Upper lobe of left lung (tissue), 4 donors: ENCODE measurements around the gene SLC27A4.

Experiments used
- POLR2A ChIP-seq, 4 donors: fragments of 450-650 bp; IDR thresholded peaks; one replicate each; pipeline ENCODE4 v1.5.1; 2016 to 2017; ENCODE audit warnings: antibody characterized with exemption in 4 of 4, mild to moderate bottlenecking in 2 of 4
- TF ChIP-seq, protein P1 (sequence below), 6 experiments: fragments of 450-650 bp in 4 of 6; fragments of 200-600 bp in 2 of 6; sonication (generic) in 2 of 6; IDR thresholded peaks; one replicate each; pipeline ENCODE4 v1.5.1; 2016 to 2019; ENCODE audit warnings: antibody characterized with exemption in 6 of 6

DNA sequence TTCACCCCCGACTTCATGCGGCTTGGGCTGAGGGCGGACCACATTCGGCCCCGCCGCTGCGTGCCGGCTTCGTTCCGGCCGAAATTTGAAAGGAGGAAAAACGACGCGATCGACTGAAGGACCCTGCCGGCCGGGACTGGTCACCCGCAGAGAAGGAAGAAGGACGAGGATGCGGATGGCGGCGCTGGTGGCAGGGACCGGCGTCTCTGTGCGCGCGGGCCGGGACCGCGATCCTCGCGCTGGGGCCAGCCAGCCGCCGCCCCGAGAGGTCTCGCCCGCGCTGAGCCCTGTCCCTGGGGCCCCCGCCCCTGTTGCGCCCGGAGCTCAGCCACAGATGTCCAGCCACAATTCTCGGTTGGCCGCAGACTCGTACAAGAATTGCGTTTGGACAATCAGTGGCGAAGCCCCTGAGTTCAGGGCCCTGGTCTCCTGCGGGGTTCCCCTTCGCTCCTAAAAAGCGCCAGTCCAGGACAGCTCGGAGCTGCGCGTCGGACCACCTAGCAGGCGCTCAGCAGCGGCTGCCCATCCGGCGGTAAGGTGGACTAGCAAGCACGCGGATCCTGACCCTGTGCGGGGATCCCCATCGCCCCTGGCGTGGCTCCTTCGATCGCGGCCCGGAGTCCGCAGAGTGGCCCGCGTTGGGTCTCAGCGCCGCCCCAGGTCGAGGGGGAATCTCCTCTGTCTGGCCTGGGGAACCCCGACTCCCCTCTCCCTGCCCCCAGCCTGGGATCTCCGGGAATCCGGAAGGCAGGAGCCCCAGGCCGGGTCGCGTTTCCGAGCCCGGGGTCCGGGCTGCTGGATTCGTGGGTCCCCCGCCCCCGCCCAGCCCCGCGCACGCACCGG, 52.2 kb downstream of the SLC27A4 start:
- TF ChIP-seq POLR2A (IDR thresholded peaks at IDR 0.05), result no peak
- TF ChIP-seq, protein P1, sequence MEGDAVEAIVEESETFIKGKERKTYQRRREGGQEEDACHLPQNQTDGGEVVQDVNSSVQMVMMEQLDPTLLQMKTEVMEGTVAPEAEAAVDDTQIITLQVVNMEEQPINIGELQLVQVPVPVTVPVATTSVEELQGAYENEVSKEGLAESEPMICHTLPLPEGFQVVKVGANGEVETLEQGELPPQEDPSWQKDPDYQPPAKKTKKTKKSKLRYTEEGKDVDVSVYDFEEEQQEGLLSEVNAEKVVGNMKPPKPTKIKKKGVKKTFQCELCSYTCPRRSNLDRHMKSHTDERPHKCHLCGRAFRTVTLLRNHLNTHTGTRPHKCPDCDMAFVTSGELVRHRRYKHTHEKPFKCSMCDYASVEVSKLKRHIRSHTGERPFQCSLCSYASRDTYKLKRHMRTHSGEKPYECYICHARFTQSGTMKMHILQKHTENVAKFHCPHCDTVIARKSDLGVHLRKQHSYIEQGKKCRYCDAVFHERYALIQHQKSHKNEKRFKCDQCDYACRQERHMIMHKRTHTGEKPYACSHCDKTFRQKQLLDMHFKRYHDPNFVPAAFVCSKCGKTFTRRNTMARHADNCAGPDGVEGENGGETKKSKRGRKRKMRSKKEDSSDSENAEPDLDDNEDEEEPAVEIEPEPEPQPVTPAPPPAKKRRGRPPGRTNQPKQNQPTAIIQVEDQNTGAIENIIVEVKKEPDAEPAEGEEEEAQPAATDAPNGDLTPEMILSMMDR (IDR thresholded peaks at IDR 0.05), result no peak
